Prostate gland (tissue), 2 donors: ENCODE data around the gene TCP11.

Experiments
- CTCF ChIP-seq, 4 experiments: fragments of 200-600 bp in 2 of 4; fragments of 450-650 bp in 2 of 4; sonication (generic) in 2 of 4; IDR thresholded peaks; 1 replicate in 3 of 4; 2 replicates in 1 of 4; pipeline ENCODE4 v1.5.1; 2016 to 2019; ENCODE audit warnings: antibody characterized with exemption in 4 of 4, mild to moderate bottlenecking in 2 of 4, moderate library complexity in 2 of 4
- POLR2A ChIP-seq: fragments of 450-650 bp; IDR thresholded peaks from one replicate; pipeline ENCODE4 v1.6.1; 2016; ENCODE audit warnings: antibody characterized with exemption, mild to moderate bottlenecking
- POLR2AphosphoS5 ChIP-seq: sonication (generic); formaldehyde crosslinking; IDR thresholded peaks from one replicate; pipeline ENCODE4 v1.6.1; 2017; ENCODE audit warnings: antibody characterized with exemption

GRCh38 chr6:35139924-35140638, 1.1 kb downstream of the TCP11 start:
- TF ChIP-seq POLR2AphosphoS5 (peak; percentile 37), POLR2A (no peak), CTCF (IDR thresholded peaks at IDR 0.05) (peak; percentile 41 to 88 (median 78))
